Activated naive CD4-positive, alpha-beta T cell treated with anti-CD3 and anti-CD28 coated beads, Interleukin-2, amount 10 ng/mL, durations not matched to agents 7 days and 5 days (primary cell): ENCODE results near the gene CYFIP2.

ENCODE experiments used
- CTCF ChIA-PET: fragments of 350-600 bp; sonication (Branson Sonifier 250); formaldehyde crosslinking; loops from one replicate; lab custom pipeline; 2021; ENCODE audit warnings: antibody characterized with exemption; lab: Charles Lee
- DNase-seq: peaks from one replicate; pipeline ENCODE4 v3.0.0-alpha.2; 2020
- H3K27ac Mint-ChIP-seq: one replicate; pipeline ENCODE4 v1.8.0; 2021; ENCODE audit warnings: mild to moderate bottlenecking, moderate library complexity, mixed read lengths
- H3K27me3 Mint-ChIP-seq: one replicate; pipeline ENCODE4 v1.8.0; 2021; ENCODE audit warnings: mild to moderate bottlenecking, mixed read lengths
- H3K36me3 Mint-ChIP-seq: one replicate; pipeline ENCODE4 v1.8.0; 2021; ENCODE audit warnings: mixed read lengths
- H3K4me1 Mint-ChIP-seq: one replicate; pipeline ENCODE4 v1.8.0; 2021; ENCODE audit warnings: mixed read lengths
- H3K4me3 Mint-ChIP-seq: one replicate; pipeline ENCODE4 v1.8.0; 2021; ENCODE audit warnings: mild to moderate bottlenecking, moderate library complexity, mixed read lengths
- H3K9me3 Mint-ChIP-seq: one replicate; pipeline ENCODE4 v1.8.0; 2021; ENCODE audit warnings: mixed read lengths

The CYFIP2 gene

DNA sequence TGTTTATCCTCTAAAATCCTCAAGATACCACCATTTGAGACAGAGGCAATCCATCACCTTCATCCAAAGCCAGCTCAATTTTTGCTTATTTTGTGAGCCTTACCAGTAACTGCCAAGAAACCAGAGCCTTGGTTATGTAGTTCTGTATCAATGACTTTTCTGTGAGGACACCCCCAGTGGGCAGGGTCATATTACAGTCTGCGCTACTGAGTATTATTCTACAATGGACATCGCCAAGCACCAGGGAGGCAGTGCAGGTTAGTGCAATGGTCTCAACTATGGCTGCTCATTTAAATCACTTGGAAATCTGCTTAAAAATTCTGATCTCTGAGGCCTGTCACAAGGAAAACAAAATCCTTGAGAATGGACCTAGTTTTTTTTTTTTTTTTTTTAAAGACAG, 103.6 kb downstream of the CYFIP2 start:
- no peak overlapping the region for H3K27ac Mint-ChIP-seq
- no peaks in the 10 kb centered on the region for H3K4me1 Mint-ChIP-seq
- CTCF ChIA-PET, result interaction anchor here (0.6 to 1.4 kb wide), 6 partner anchors 12 to 121 kb away, joined by 3 to 4 read pairs (median 4); no protein-coding TSS in a partner anchor
- no peak for DNase-seq
- no peaks in the 10 kb centered on the region for H3K27me3 Mint-ChIP-seq
- no peaks in the 10 kb centered on the region for H3K9me3 Mint-ChIP-seq
- H3K36me3 Mint-ChIP-seq, result peaks cover 74% of the 10 kb centered on the region
- H3K4me3 Mint-ChIP-seq, result no peak overlapping the region

DNA sequence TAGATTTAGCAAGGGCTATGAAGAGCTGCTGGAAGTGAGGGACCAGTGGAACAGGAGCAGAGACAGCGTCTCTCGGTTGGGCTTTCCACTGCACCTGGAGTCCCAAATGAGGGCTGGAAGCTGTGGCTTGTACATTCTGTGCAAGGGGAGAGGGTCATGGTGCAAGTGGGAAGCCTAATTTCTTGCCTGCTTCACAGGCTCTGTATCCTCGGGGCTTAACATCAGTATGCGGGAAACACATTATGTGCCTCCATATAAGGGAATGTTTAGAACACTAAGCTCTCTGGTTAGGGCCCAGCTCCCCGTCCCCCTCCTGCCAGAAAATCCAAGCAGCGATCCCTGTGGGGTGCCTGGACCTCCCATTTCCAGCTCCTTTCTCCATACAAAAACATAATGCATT, 105.0 kb downstream of the CYFIP2 start:
- Mint-ChIP-seq H3K4me3 (no peak overlapping the region), H3K9me3 (no peaks in the 10 kb centered on the region), H3K4me1 (no peaks in the 10 kb centered on the region), H3K27ac (peak overlapping the region; percentile 51), H3K36me3 (peaks cover 77% of the 10 kb centered on the region), H3K27me3 (no peaks in the 10 kb centered on the region)
- CTCF ChIA-PET, result interaction anchor here (0.9 to 2.8 kb wide), 3 partner anchors 28 to 372 kb away, joined by 3 to 8 read pairs (median 3); no protein-coding TSS in a partner anchor
- no peak for DNase-seq

DNA sequence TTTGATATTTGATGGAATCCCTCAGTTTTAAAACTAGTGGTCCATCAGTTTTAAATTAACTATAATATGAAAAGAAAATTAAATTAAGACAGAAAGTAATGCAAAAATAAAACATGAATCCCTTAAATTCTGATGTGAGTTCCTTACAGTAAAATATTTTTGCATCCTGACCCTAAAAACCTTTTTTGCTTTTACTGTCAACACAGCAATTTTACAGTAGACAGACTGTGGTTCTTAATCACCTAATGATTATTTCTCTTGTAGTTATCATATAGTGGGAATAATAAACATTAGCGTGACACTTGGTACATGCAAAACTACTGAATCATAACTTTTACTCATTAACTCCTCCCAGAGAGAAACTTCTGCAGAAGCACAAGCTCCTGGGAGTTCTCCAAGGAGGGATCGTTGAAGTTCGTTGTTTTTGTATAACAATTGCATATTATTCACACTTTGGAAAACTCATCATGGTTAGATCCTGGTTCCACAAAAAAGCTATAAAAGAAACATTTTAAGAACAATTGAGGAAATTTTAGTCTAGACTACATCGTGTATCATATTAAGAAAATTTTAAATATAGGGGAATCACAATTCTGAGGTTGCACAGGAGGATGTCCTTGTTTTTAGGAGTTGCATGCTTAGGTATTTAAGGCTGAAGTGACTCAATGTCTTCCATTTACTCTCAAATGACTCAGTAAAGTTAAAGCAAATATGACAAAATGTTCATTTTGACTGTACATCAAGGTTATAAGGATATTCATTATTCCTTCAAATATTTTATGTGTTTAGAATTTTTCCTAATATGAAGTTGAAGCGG, 105.9 kb downstream of the CYFIP2 start:
- no peaks in the 10 kb centered on the region for H3K9me3 Mint-ChIP-seq
- no peak for DNase-seq
- H3K4me3 Mint-ChIP-seq, result no peak overlapping the region
- CTCF ChIA-PET, result interaction anchor here (0.9 to 2.8 kb wide), 2 partner anchors 29 to 371 kb away, joined by 3 to 8 read pairs; no protein-coding TSS in a partner anchor
- no peaks in the 10 kb centered on the region for H3K4me1 Mint-ChIP-seq
- H3K27me3 Mint-ChIP-seq, result no peaks in the 10 kb centered on the region
- H3K27ac Mint-ChIP-seq, result no peak overlapping the region
- peaks cover 78% of the 10 kb centered on the region for H3K36me3 Mint-ChIP-seq

DNA sequence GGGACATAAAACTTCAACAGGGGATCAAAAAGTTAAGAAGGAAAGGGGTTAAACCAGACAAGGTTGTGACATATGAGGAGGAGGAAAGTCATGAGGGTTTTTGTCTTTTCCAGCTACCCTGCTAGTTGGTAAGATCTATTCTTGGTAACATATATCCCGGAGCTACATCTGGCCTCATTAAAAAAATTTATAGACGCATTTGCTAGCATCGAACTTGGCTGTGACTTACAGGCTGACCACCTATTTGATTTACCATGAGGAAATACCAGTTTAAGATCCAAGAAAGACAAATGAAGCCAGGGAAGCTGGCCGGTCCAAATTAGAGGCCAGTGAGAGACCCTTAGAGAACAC, 106.5 kb downstream of the CYFIP2 start:
- DNase-seq, result no peak
- CTCF ChIA-PET, result interaction anchor here (2.8 kb wide), 1 partner anchor 29 kb away, joined by 8 read pairs; no protein-coding TSS in a partner anchor
- H3K36me3 Mint-ChIP-seq, result peaks cover 79% of the 10 kb centered on the region
- H3K27me3 Mint-ChIP-seq, result no peaks in the 10 kb centered on the region
- no peaks in the 10 kb centered on the region for H3K9me3 Mint-ChIP-seq
- no peak overlapping the region for H3K27ac Mint-ChIP-seq
- H3K4me3 Mint-ChIP-seq, result no peak overlapping the region
- H3K4me1 Mint-ChIP-seq, result no peaks in the 10 kb centered on the region

DNA sequence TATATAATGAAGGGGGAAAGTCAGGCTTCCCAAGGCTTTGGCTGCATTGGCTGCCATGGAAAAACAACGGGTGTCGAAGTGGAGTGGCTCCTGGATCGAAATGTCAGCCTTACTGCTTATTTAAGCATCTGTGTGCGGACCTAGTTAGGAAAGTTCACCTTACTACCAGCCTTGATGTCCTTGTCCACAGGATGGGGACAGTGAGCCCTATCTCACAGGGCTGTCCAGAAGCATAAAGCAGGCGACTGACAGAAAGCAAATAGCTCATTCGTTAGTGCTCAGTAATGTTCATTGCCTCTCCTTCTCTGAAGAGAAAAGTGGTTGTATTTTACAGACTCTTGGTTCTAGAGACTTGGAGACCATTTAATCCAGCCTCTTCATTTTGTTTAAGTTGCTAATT, 112.6 kb downstream of the CYFIP2 start:
- Mint-ChIP-seq H3K27ac (peak overlapping the region; percentile 20), H3K4me1 (no peaks in the 10 kb centered on the region), H3K36me3 (peaks cover 80% of the 10 kb centered on the region), H3K27me3 (no peaks in the 10 kb centered on the region), H3K4me3 (no peak overlapping the region), H3K9me3 (no peaks in the 10 kb centered on the region)
- CTCF ChIA-PET, result interaction anchor here (0.8 to 1.4 kb wide), 2 partner anchors 84 to 339 kb away, joined by 3 read pairs; no protein-coding TSS in a partner anchor
- no peak for DNase-seq

DNA sequence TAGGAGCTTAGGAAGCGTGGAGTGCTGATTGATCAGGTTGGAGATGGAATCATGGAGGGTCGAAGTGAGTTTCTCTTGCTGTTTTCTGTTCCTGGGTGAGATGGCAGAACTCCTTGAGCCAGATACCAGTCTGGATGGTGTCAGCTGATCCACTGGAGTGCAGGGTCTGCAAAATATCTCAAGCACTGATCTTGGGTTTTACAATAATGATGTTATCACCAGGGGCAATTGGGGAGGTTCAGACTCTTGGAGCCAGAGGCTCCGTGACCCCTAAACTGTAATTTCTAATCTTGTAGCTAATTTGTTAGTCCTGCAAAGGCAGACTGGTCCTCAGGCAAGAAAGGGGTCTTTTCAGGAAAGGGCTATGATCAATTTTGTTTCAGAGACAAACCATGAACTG, 114.1 kb downstream of the CYFIP2 start:
- Mint-ChIP-seq H3K27me3 (no peaks in the 10 kb centered on the region), H3K27ac (no peak overlapping the region), H3K4me1 (no peaks in the 10 kb centered on the region), H3K36me3 (peaks cover 84% of the 10 kb centered on the region), H3K9me3 (no peaks in the 10 kb centered on the region), H3K4me3 (no peak overlapping the region)
- CTCF ChIA-PET, result no interaction called here
- no peak for DNase-seq

DNA sequence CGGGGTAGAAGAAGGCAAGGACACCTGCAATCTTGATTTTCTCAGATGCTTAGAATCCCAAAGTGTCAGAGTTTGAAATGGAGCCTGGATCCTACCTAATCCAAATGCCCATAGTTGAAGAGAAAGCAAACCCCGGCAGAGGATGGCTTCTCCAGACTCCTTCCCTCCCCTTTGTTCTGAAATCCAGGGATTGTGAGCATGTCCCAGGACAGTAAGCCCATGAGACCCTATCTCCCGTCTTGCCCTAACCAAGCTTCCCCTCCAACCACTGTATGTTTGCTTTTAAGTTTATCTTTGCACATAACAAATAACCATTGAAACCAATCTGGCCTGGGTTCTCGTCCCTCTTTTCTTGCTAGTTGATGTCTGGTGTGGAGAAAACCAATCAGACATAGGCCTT, 115.8 kb downstream of the CYFIP2 start:
- no peak for DNase-seq

DNA sequence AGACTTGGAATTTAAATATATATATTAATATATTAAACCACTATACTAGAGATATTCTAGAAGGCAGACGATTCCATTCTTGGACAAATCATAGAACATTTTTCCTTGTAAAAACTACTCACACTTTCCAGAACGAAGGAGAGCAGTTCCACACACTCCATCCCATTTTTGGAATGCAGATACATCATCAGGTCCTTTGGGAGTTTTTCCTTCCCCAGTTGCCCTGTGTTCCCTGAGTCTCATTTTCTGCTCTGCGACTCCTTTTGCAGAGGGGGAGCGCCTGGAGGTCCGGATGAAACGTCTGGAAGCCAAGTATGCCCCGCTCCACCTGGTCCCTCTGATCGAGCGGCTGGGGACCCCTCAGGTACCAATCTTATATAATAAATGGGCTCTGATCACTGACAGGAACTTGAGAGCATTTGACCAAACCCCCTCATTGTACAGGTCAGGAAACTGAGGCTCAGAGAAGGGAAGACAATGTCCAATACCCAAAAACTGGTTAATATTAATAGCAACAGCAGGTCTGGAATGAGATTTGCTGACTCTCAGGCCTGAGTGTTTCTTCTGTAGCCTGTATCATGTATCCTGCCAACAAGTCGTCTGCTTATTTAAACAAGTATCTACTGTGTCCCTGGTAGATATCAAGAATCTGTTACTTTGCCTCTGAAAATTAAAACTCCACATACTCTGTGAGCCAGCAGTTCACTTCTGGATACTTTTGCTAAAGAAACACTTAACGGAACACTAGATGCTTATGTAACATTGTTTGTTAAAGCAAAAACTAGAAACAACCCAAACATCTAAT, 117.3 kb downstream of the CYFIP2 start:
- peaks cover 5% of the 10 kb centered on the region for H3K4me1 Mint-ChIP-seq
- H3K27ac Mint-ChIP-seq, result no peak overlapping the region
- H3K9me3 Mint-ChIP-seq, result no peaks in the 10 kb centered on the region
- H3K36me3 Mint-ChIP-seq, result peaks cover 72% of the 10 kb centered on the region
- CTCF ChIA-PET, result interaction anchor here (2.4 kb wide), 1 partner anchor 335 kb away, joined by 5 read pairs; no protein-coding TSS in a partner anchor
- DNase-seq, result no peak
- no peak overlapping the region for H3K4me3 Mint-ChIP-seq
- H3K27me3 Mint-ChIP-seq, result no peaks in the 10 kb centered on the region

More for the DNA sequence above, 115.8 kb downstream of the CYFIP2 start:
- Mint-ChIP-seq H3K4me3 (no peak overlapping the region), H3K27ac (peak overlapping the region; percentile 22), H3K27me3 (no peaks in the 10 kb centered on the region), H3K4me1 (no peaks in the 10 kb centered on the region), H3K9me3 (no peaks in the 10 kb centered on the region), H3K36me3 (peaks cover 76% of the 10 kb centered on the region)
- CTCF ChIA-PET, result interaction anchor here (1.5 kb wide), 1 partner anchor 336 kb away, joined by 4 read pairs; no protein-coding TSS in a partner anchor

DNA sequence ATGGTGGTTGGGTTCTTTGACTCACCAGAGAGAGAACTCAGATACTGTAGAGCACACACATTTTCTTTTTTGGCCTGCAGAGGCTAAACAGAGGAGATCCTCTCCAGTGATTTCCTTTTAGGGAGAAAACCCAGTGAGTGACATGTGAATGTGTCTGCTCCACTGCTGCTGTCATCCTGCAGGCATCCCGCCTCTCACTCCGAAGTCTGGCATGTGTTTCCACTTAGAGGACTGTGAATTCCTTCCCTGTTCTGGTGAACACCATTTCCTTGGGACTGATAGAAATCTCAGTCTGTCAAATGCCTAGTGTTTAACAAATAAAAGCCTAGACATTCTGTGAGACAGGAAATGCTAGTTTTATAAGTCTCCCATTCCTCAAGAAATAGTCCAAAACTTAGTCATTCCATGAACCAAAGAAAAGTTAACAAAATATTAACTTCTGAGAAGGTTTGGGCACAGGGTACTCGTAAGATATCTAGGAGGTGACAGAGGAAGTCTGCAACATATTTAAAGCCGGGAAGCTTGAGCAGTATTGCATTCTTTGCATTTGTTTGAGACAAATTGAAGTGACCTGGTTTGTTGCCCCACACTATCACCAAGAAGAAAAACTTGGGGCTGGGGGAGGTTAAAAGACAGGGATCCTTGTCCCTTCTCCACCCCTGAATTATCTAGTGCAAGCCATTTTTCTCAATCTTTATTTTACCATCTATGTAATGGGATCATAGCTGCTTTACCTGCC, 119.2 kb downstream of the CYFIP2 start:
- Mint-ChIP-seq H3K27ac (no peak overlapping the region), H3K4me1 (peaks cover 11% of the 10 kb centered on the region), H3K4me3 (no peak overlapping the region), H3K36me3 (peaks cover 73% of the 10 kb centered on the region), H3K9me3 (no peaks in the 10 kb centered on the region), H3K27me3 (no peaks in the 10 kb centered on the region)
- DNase-seq, result no peak
- CTCF ChIA-PET, result interaction anchor here (0.7 to 2.4 kb wide), 4 partner anchors 12 to 358 kb away, joined by 3 to 5 read pairs (median 4); partner anchors contain the start of gene LSM11

DNA sequence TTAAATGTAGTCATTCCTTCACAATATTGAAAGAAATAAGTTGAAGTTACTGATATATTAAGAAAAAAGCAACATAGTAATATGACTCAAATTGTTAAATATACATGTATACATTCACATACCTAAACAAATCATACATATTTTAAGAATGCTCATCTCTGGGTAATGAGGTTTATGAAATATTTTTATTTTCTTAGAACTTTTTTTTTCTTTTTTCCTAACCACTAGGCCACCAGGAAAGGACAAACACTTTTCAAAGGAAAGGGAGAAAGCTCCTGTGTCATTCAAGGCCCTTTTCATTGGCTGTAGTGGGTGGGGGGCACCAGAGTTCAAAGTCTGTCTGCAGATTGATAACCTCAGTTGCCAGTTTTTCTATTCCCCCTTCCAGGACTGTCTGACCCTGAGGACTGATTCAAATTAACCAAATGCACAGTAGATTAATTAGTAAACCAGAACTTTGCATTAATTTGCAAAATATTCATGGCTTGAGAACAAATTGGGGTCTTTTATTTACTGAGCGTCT, 121.2 kb downstream of the CYFIP2 start:
- no peak overlapping the region for H3K27ac Mint-ChIP-seq
- no peak for DNase-seq
- H3K36me3 Mint-ChIP-seq, result peaks cover 77% of the 10 kb centered on the region
- H3K4me3 Mint-ChIP-seq, result no peak overlapping the region
- peaks cover 14% of the 10 kb centered on the region for H3K4me1 Mint-ChIP-seq
- no peaks in the 10 kb centered on the region for H3K27me3 Mint-ChIP-seq
- CTCF ChIA-PET, result no interaction called here
- H3K9me3 Mint-ChIP-seq, result no peaks in the 10 kb centered on the region

DNA sequence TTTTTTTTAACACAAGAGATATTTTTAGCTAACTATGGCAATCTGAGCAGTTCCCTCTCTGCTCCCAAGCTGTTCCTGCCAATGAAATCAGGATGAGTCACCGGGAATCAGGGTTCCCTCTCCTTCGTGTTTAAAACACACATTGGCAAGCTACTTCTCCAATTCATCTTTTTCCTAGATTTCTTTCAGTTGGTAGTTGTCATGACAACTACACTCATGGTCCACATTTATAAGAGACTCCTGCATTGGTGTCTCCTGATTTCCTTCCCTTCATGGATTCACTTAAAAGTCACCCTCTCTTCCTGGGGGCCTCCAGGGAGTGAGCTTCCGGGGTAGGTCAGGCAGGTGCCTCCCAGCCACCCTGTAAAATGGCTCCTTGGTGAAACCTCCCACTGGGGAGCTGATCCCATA, 121.8 kb downstream of the CYFIP2 start:
- no peak overlapping the region for H3K4me3 Mint-ChIP-seq
- no peak for DNase-seq
- peaks cover 14% of the 10 kb centered on the region for H3K4me1 Mint-ChIP-seq
- no peaks in the 10 kb centered on the region for H3K27me3 Mint-ChIP-seq
- no peak overlapping the region for H3K27ac Mint-ChIP-seq
- peaks cover 77% of the 10 kb centered on the region for H3K36me3 Mint-ChIP-seq
- H3K9me3 Mint-ChIP-seq, result no peaks in the 10 kb centered on the region
- CTCF ChIA-PET, result interaction anchor here (1.1 kb wide), 1 partner anchor 331 kb away, joined by 3 read pairs; no protein-coding TSS in a partner anchor

DNA sequence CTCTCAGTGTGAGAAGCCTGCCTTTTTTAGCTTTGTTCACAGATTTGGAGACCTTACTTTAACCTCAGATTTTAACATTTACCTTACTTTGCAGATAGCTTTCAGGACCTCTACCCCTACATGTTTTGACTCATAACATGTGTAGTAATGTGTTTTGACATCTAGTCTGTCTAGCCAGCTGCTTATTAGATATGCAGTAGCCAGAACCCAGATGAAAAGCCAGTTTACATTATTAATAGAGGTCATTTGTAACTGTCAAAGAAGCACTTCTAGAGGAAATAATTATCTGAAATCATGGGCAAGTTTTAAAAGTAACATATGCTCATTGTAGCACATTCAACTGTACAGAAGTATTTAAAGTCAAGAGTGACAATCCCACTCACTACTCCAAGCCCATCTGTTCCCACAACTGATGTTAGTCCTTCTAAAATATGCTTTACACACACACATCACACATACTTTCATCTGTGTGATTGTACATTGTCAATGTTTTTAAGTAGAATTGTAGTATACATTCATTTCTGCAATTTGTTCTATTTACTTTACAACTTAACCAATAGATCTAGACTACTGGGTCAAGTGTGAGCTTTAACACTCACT, 122.3 kb downstream of the CYFIP2 start:
- Mint-ChIP-seq H3K4me3 (no peak overlapping the region), H3K36me3 (peaks cover 78% of the 10 kb centered on the region), H3K9me3 (no peaks in the 10 kb centered on the region), H3K27me3 (no peaks in the 10 kb centered on the region), H3K4me1 (peaks cover 14% of the 10 kb centered on the region), H3K27ac (no peak overlapping the region)
- CTCF ChIA-PET, result interaction anchor here (1.0 to 1.1 kb wide), 2 partner anchors 18 to 330 kb away, joined by 3 read pairs; no protein-coding TSS in a partner anchor
- DNase-seq, result no peak

DNA sequence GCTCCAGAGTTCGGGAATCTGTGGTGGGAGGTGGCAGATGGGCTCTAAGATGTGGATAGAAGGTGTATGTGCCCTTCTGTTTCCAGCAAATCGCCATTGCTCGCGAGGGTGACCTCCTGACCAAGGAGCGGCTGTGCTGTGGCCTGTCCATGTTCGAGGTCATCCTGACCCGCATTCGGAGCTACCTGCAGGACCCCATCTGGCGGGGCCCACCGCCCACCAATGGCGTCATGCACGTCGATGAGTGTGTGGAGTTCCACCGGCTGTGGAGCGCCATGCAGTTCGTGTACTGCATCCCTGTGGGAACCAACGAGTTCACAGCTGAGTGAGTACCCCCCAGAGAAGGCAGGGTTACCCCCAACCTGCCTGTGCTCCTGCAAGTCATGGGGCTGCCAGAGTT, 123.2 kb downstream of the CYFIP2 start:
- Mint-ChIP-seq H3K4me1 (peaks cover 14% of the 10 kb centered on the region), H3K27me3 (no peaks in the 10 kb centered on the region), H3K27ac (no peak overlapping the region), H3K9me3 (no peaks in the 10 kb centered on the region), H3K36me3 (peaks cover 78% of the 10 kb centered on the region), H3K4me3 (no peak overlapping the region)
- DNase-seq, result no peak
- CTCF ChIA-PET, result interaction anchor here (1.0 to 2.1 kb wide), 4 partner anchors 17 to 372 kb away, joined by 3 to 8 read pairs (median 6); partner anchors contain the start of gene LSM11
